ENCODE results near the gene RBM41.

- no peak for TF ChIP-seq POLR2A (IDR thresholded peaks at IDR 0.05; ENCODE audit: extremely low read depth, insufficient read length)
- no peak for TF ChIP-seq CTCF (IDR thresholded peaks at IDR 0.05; ENCODE audit: low read depth, low read length)
Observed at GRCh38 chrX:107135049-107135964, 16.7 kb upstream of the RBM41 start.
